GM21825 (cell line): ENCODE results near the gene SCLT1.

Experiments
- ATAC-seq: cut with Tn5 transposase; IDR thresholded peaks from one replicate; pipeline ENCODE4 v1.9.1; 2021; ENCODE audit warnings: mild to moderate bottlenecking, moderate library complexity; ENCODE audit not compliant: unreplicated experiment

SCLT1 gene

GRCh38 chr4:128847082-128847724 lies 246.1 kb downstream of the SCLT1 start:
- ATAC-seq: no peak

- ATAC-seq: no peak
Measured at GRCh38 chr4:128846063-128846462, 247.3 kb downstream of the SCLT1 start.

- no peak for ATAC-seq
Measured at GRCh38 chr4:128844931-128845330, 248.4 kb downstream of the SCLT1 start.

GRCh38 chr4:128841402-128841801 lies 251.9 kb downstream of the SCLT1 start:
- no peak for ATAC-seq

GRCh38 chr4:128840711-128841318 lies 252.5 kb downstream of the SCLT1 start:
- no peak for ATAC-seq

GRCh38 chr4:128837679-128838078 lies 255.7 kb downstream of the SCLT1 start:
- ATAC-seq: no peak

- no peak for ATAC-seq
Measured at GRCh38 chr4:128837198-128837597, 256.1 kb downstream of the SCLT1 start.

- no peak for ATAC-seq
Measured at GRCh38 chr4:128835498-128836222, 257.7 kb downstream of the SCLT1 start.
